ENCODE data around the gene POU6F2.

- no peak for TF ChIP-seq EZH2 (IDR thresholded peaks at IDR 0.05; ENCODE audit: low read length, missing control alignments)
- no peak for TF ChIP-seq CTCF (conservative IDR thresholded peaks at IDR 0.05 in 1 of 2, IDR thresholded peaks at IDR 0.05 in 1 of 2; ENCODE audit: low read depth in 1 of 2, low read length in 2 of 2)
These were observed 106.6 kb downstream of the POU6F2 start for GRCh38 chr7:39084349-39084748.

All from fibroblast of lung (primary cell).